ACC112 (cell line): ENCODE data around the gene XG.
"Not testable (repeated sequence)": the region's sequence is repeated elsewhere in the genome, so short reads cannot be mapped to it uniquely, and the experiment has no call there.

Experiments
- H2AFZ ChIP-seq: fragments of 200-600 bp; sonication (generic); one replicate; pipeline ENCODE4 v1.6.0; 2017; ENCODE audit warnings: antibody characterized with exemption, low read length; ENCODE audit not compliant: unreplicated experiment
- H3K27ac ChIP-seq: fragments of 200-600 bp; sonication (generic); 2 replicates; pipeline ENCODE4 v1.5.1; 2014; ENCODE audit warnings: low read depth, mild to moderate bottlenecking, antibody characterized with exemption, low read length, moderate library complexity
- H3K27me3 ChIP-seq: fragments of 200-600 bp; sonication (generic); 2 replicates; pipeline ENCODE4 v1.6.1; 2014; ENCODE audit warnings: mild to moderate bottlenecking, antibody characterized with exemption, low read length, moderate library complexity, mixed read lengths; ENCODE audit not compliant: insufficient read depth
- H3K36me3 ChIP-seq: fragments of 200-600 bp; sonication (generic); 2 replicates; pipeline ENCODE4 v1.6.1; 2016; ENCODE audit warnings: mild to moderate bottlenecking, antibody characterized with exemption, low read length, moderate library complexity, mixed read lengths; ENCODE audit not compliant: insufficient read depth
- H3K4me1 ChIP-seq: fragments of 200-600 bp; sonication (generic); one replicate; pipeline ENCODE4 v1.6.1; 2016; ENCODE audit warnings: low read length, mixed read lengths; ENCODE audit not compliant: insufficient read depth, unreplicated experiment, control insufficient read depth
- H3K4me3 ChIP-seq: fragments of 200-600 bp; sonication (generic); 2 replicates; pipeline ENCODE4 v1.5.1; 2014; ENCODE audit warnings: mild to moderate bottlenecking, low read depth, low read length
- H3K79me2 ChIP-seq: fragments of 200-600 bp; sonication (generic); one replicate; pipeline ENCODE4 v1.6.0; 2016; ENCODE audit warnings: low read length; ENCODE audit not compliant: control insufficient read depth, unreplicated experiment, insufficient read depth

XG gene, protein sequence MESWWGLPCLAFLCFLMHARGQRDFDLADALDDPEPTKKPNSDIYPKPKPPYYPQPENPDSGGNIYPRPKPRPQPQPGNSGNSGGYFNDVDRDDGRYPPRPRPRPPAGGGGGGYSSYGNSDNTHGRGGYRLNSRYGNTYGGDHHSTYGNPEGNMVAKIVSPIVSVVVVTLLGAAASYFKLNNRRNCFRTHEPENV

DNA sequence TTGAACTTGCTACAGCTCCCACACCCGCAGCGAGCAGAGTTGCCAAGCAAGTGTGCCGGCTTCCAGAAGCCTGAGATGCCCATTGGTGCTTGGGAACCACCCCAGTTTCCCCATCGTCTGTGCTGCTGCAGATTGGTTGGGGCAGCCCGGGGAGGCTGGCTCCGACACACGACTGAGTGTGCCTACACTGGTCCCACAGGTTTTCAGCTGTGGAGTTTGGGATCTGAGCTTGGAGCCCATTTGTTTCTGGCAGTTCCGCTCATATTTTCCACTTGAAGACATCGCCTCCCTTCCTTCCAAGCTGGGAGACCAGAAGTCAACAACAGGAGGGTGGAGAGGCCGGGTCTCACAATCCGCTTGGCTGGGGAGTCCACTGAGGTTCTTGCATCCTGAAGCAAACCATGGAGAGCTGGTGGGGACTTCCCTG is at the start of gene XG:
Gene XG, plus strand, starts transcription at position 167 of the 427 bp plus-strand sequence. Its CDS starts 235 bp downstream, at position 402.
- H3K4me1 ChIP-seq, H3K79me2 ChIP-seq, H3K36me3 ChIP-seq, H3K27me3 ChIP-seq: not testable (repeated sequence)
- Histone ChIP-seq H2AFZ (peak within 1 kb of the TSS; percentile 60), H3K4me3 (peak within 1 kb of the TSS; percentile 63), H3K27ac (peak within 1 kb of the TSS; percentile 31)

DNA sequence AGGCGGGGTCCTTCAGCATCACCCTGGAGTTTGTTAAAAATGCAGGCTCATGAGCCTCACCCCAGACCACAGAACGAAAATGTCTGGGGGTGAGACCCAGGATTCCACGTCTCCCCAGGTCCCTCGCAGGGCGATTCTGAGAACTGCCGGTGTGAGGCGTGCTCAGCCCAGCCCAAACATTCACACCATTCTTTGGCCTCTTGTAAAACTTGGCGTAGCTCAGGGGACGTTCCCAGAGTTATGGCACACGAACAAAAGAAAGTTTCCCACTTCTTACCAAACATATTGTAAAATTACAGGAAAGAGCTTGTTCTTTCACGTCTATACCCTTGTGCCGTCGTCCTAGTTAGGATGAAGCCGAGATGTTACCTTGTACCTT is 47.9 kb upstream of the XG start:
- no peaks in the 10 kb centered on the region for H3K27me3 ChIP-seq
- H3K79me2 ChIP-seq: peaks cover 96% of the 10 kb centered on the region
- H3K4me3 ChIP-seq: 0 out of 2 replicates have a peak overlapping the region, but pooled peaks have one; percentile 7
- H2AFZ ChIP-seq: no peak overlapping the region
- peaks cover 59% of the 10 kb centered on the region for H3K4me1 ChIP-seq
- peaks cover 16% of the 10 kb centered on the region; the same call in 1 of the 2 replicates for H3K36me3 ChIP-seq
- H3K27ac ChIP-seq: peak overlapping the region; percentile 37; the same call in 1 of the 2 replicates

DNA sequence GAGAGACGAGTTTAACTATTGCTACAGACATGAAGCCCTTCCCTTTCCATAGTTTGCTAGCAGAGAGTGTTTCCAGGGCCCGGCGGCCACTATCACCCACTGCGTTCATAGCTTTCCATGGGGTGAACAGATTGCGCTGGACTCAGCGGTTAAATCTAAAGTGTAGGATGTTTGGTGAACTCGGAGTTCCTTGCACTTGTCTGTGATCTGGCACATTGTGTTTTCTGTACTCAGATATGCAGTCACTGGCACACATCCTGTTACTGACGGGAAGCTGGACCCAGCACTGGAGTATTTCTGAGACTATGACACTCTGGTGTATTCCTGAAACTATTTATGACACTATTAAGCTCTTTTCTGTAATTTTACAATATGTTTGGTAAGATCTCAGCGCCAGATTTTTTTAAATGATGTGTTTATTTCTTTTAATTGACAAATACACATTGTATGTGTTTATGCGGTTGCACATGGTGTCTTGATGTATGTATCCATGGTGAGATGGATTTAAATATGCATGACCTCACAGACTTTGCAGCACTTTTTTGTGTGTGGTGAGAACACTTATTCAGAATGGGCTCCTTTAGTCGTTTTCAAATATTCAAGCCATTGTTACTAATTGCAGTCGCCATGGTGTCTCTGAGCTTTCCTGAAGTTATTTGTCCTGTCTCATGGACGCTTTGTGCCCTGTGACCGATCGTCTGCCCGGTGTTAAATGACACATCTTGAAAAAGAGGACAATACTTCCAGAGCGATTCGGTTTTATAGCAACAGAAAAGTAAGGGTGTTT is 46.6 kb upstream of the XG start:
- peak overlapping the region; percentile 36 for H3K27ac ChIP-seq
- no peaks in the 10 kb centered on the region for H3K27me3 ChIP-seq
- H3K79me2 ChIP-seq: peaks cover 93% of the 10 kb centered on the region
- H2AFZ ChIP-seq: no peak overlapping the region
- H3K36me3 ChIP-seq: peaks cover 13% of the 10 kb centered on the region; the same call in 1 of the 2 replicates
- no peak overlapping the region for H3K4me3 ChIP-seq
- peaks cover 71% of the 10 kb centered on the region for H3K4me1 ChIP-seq

DNA sequence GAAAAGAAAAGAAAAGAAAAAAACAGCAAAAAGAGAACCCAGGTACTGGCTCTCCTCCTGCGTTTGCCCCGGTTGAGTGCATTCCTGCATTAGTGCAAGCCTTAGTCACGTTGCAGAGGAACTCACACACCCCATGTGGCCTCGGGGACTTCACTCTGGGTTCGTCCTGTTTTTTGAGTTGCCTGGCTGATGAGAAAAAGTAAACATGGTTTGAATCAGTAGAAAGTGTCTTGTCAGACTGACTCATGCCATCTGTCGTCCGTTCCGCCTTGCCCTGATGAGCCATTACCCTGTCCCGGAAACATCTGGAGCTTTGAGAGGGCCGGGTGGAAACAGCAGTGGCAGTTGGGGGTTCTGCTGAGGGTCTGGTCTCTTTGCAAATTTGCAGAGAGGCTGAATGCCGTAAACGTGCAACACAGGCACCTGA is 44.5 kb upstream of the XG start:
- Histone ChIP-seq H3K4me1 (peaks cover 71% of the 10 kb centered on the region), H3K79me2 (peaks cover 85% of the 10 kb centered on the region), H3K36me3 (peaks cover 20% of the 10 kb centered on the region), H3K27me3 (no peaks in the 10 kb centered on the region), H3K27ac (peak overlapping the region; percentile 92), H2AFZ (no peak overlapping the region), H3K4me3 (peak overlapping the region; percentile 44)

DNA sequence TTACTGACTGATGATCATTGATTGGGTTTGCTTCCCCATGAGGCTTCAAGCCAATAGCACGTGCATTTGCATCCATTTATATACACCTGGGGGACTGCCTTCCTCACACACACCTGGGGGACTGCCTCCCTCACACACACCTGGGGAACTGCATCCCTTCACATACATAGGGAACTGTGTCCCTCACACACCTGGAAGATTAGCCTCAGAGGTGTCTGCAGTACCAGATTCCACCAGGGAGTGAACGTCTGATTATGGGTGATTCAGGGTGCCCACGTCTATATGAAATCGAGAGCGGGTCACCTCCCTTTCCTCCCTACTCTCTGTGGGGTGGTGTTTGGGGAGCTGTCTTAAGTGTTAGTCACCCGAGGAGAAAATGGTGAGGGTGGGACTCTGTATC is 43.8 kb upstream of the XG start:
- H3K4me3 ChIP-seq: peak overlapping the region; percentile 36

DNA sequence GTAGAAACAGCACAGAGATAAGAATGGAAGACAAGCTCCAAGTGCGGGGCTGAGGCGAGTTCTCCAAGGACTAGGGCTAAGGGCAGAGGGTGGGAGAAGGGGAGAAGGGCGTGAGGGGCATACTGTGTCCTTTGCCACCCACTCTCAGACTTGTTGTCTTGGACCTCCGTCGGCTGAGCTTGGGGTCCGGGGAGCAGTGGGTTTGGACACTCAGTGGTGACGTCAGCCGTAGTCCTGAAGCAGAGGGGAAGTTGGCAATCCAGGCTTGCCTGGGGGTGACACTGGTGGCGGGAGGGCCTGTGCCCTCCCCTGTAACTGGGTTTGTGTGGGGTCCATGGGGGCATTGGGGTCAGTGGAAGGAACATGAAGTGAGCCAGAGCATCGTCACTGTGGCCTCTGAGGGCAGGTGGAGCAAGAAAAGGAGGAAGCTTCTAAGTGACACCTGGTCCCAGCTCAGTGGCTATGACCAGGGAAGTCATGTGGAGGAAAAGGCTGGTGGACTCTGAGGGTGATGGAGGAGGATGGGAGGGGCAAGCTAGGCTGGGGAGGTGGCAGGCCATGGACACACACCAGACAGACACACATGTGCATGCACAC is 43.1 kb upstream of the XG start:
- Histone ChIP-seq H3K36me3 (peaks cover 29% of the 10 kb centered on the region), H3K27me3 (no peaks in the 10 kb centered on the region), H3K79me2 (peaks cover 85% of the 10 kb centered on the region), H3K4me1 (peaks cover 59% of the 10 kb centered on the region), H2AFZ (no peak overlapping the region), H3K4me3 (no peak overlapping the region), H3K27ac (peak overlapping the region; percentile 92)

More for the DNA sequence above, 43.8 kb upstream of the XG start:
- no peaks in the 10 kb centered on the region for H3K27me3 ChIP-seq
- peaks cover 85% of the 10 kb centered on the region for H3K79me2 ChIP-seq
- peaks cover 24% of the 10 kb centered on the region for H3K36me3 ChIP-seq
- H3K4me1 ChIP-seq: peaks cover 66% of the 10 kb centered on the region
- H2AFZ ChIP-seq: no peak overlapping the region
- peak overlapping the region; percentile 92 for H3K27ac ChIP-seq

DNA sequence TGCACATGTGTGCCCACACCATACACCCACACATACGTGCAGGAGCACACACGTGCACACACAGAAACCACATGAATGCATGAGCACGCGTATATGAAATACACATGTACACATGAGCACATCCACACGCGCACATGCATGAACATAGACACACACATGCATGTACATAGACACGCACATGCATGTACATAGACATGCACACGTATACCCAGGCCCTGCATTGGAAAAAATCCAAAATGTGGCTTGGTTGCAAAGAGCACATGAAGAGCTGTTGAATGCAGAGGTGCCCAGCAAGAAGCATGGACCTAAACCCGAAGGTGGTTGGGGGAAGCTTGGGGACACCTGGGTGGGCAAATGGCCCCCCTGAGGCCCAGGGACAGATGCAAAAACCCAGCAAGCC is 42.3 kb upstream of the XG start:
- Histone ChIP-seq H3K4me3 (peak overlapping the region; percentile 73), H3K4me1 (peaks cover 55% of the 10 kb centered on the region), H3K27me3 (no peaks in the 10 kb centered on the region), H3K27ac (peak overlapping the region; percentile 99), H3K79me2 (peaks cover 85% of the 10 kb centered on the region), H3K36me3 (peaks cover 31% of the 10 kb centered on the region), H2AFZ (no peak overlapping the region)

DNA sequence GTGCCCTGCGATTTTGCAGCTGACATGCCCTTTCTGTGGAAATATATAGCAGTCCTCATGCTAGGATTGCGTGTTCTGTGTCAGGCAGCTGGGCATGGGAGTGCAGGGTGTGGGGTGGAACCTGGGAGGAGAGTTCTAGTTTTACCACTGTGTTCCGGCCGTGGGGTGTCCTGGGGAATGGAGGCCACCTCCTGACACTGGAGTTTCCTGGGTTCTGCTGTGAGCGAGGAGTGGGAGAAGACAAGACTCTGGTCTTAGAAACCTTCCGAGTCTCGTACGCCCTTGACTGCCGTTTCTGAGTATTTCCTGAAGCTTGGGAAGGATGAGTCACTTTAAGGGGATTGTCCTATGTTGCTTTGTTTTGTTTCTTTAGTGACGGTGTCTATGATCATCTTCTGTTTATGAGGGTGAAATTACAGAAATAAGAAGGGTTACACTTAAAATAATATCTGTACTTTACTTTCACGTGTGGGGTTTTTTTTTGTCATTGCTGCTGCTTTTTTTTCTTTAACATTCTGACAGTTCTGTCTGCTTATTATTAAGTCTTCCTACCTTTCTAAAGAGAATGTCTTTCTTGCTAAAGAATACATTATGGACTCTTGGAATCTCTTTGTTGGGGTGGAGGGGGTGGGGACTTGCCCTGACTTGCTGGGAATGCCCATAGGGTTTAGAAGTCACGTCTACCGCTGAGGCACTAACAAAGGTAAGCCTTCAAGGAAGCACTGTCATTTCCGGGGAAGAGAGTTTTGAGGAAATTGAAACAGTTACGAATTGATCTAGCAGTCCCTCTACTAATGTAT is 41.6 kb upstream of the XG start:
- Histone ChIP-seq H3K4me3 (peak overlapping the region; percentile 73), H3K27ac (peak overlapping the region; percentile 99), H3K4me1 (peaks cover 51% of the 10 kb centered on the region), H3K27me3 (no peaks in the 10 kb centered on the region), H2AFZ (peak overlapping the region; percentile 48), H3K79me2 (peaks cover 85% of the 10 kb centered on the region), H3K36me3 (peaks cover 34% of the 10 kb centered on the region)

DNA sequence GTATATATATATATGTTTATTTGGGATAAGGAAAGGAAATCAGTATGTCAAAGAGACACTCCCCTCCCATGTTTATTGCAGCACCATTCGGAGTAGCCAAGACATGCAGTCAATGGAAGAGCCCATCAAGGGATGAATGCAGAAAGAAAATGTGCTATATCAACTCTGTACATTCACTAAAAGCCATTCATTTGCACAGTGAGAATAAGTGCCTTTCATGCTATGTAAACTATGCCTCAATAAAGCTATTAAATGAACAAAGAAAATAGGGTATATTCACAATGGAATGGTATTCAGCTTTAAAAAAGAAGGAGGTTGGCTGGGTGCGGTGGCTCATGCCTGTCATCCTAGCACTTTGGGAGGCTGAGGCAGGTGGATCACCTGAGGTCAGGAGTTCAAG is 40.4 kb upstream of the XG start:
- Histone ChIP-seq H3K4me1 (peaks cover 42% of the 10 kb centered on the region), H3K36me3 (peaks cover 33% of the 10 kb centered on the region), H3K79me2 (peaks cover 79% of the 10 kb centered on the region), H3K4me3 (no peak overlapping the region), H2AFZ (no peak overlapping the region), H3K27me3 (no peaks in the 10 kb centered on the region), H3K27ac (peak overlapping the region; percentile 99)

DNA sequence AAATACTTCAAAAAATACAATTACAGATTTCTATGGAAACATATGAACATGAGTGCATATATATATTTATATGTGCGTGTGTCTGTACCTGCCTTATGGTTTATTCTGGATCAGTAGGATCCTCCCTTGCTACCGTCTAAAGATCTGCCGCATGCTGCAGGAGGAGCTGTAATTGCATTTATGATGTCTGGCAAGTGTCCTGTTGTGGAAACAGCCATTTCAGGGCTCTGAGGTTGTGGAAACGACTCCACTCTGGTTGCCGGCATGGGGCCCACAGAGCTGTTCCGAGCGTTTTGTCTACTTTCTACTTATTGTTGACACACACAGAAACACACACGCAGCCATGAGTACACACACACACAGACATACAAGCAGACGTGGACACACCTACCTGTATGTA is 39.4 kb upstream of the XG start:
- no peak overlapping the region for H2AFZ ChIP-seq
- no peaks in the 10 kb centered on the region for H3K27me3 ChIP-seq
- H3K79me2 ChIP-seq: peaks cover 72% of the 10 kb centered on the region
- peaks cover 34% of the 10 kb centered on the region for H3K4me1 ChIP-seq
- H3K36me3 ChIP-seq: peaks cover 36% of the 10 kb centered on the region
- no peak overlapping the region for H3K27ac ChIP-seq
- no peak overlapping the region for H3K4me3 ChIP-seq
